GM12801 (cell line): ENCODE measurements around the gene PNPLA2.

Source experiments
- CTCF ChIP-seq: IDR thresholded peaks from one replicate; pipeline ENCODE4 v1.5.1; 2011; ENCODE audit warnings: control low read depth; ENCODE audit not compliant: insufficient read length; ENCODE audit errors: extremely low read depth

PNPLA2 gene

GRCh38 chr11:872799-873198 is 54.1 kb downstream of the PNPLA2 start:
- TF ChIP-seq CTCF, result no peak

- TF ChIP-seq CTCF, result no peak
Measured at GRCh38 chr11:873706-874105, 55.0 kb downstream of the PNPLA2 start.
